Fibroblast of lung (primary cell): ENCODE data around the gene TTC1.

Experiments
- EZH2 ChIP-seq: IDR thresholded peaks from 2 replicates; pipeline ENCODE4 v1.5.1; 2012; ENCODE audit warnings: low read length, control low read depth, mild to moderate bottlenecking; ENCODE audit errors: missing control alignments
- TF ChIP-seq, protein P1 (sequence below), 2 donors: IDR thresholded peaks in 1 of 2; conservative IDR thresholded peaks in 1 of 2; 1 replicate in 1 of 2; 2 replicates in 1 of 2; pipeline ENCODE4 v1.5.1; 2011 to 2012; ENCODE audit warnings: low read length in 2 of 2, control low read depth in 1 of 2, inconsistent platforms in 1 of 2, low read depth in 1 of 2, mild to moderate bottlenecking in 1 of 2

DNA sequence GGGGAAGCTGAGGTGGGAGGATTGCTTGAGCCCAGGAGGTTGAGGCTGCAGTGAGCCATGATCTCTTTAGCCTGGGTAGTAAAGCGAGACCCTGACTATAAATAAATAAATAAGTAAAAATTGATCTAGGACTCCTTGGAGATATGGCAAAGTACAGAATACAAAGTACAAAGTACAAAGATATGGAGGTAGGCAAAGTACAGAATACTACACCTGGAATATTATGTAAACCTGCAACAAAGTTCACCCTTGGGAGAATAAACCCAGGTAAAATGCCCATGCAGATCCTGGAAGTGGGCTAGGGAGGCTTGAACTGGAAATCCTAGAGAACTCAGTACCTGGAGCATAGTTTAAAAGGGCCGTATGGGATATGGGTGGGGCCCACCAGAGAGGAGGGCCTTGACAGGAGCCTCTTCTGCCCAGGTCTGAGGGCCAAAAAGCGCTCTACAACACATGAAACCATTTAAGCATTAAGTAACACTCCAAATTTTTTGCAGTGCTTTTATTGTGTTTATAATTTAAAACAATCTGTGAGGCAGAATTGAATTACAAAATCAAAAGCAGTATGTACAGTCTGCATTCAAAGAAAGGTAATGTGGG is 20.7 kb downstream of the TTC1 start:
- TF ChIP-seq, protein P1, sequence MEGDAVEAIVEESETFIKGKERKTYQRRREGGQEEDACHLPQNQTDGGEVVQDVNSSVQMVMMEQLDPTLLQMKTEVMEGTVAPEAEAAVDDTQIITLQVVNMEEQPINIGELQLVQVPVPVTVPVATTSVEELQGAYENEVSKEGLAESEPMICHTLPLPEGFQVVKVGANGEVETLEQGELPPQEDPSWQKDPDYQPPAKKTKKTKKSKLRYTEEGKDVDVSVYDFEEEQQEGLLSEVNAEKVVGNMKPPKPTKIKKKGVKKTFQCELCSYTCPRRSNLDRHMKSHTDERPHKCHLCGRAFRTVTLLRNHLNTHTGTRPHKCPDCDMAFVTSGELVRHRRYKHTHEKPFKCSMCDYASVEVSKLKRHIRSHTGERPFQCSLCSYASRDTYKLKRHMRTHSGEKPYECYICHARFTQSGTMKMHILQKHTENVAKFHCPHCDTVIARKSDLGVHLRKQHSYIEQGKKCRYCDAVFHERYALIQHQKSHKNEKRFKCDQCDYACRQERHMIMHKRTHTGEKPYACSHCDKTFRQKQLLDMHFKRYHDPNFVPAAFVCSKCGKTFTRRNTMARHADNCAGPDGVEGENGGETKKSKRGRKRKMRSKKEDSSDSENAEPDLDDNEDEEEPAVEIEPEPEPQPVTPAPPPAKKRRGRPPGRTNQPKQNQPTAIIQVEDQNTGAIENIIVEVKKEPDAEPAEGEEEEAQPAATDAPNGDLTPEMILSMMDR (conservative IDR thresholded peaks at IDR 0.05 in 1 of 2, IDR thresholded peaks at IDR 0.05 in 1 of 2; ENCODE audit: low read depth in 1 of 2, low read length in 2 of 2): no peak
- no peak for TF ChIP-seq EZH2
